Ovary (tissue), 9 donors: ENCODE data around the gene DHH. TPM values are rescaled to one million over a fixed set of nuclear protein-coding genes. Genes with fewer than 3 reads are reported as not detected.

Experiments used
- DNase-seq, 5 donors: peaks; one replicate each; pipeline ENCODE4 v3.0.0-alpha.2; 2019 to 2020
- H3K27ac ChIP-seq, 2 donors: fragments of 200-600 bp; one replicate each; pipeline versions ENCODE4 v1.5.1 to v1.8.0; 2019 to 2022
- H3K27me3 ChIP-seq: fragments of 200-600 bp; one replicate; pipeline ENCODE4 v1.8.0; 2022
- H3K36me3 ChIP-seq: fragments of 200-600 bp; sonication (generic); one replicate; pipeline ENCODE4 v1.5.1; 2019
- H3K4me1 ChIP-seq: one replicate; pipeline ENCODE4 v1.8.1; 2013; ENCODE audit warnings: mild to moderate bottlenecking, moderate library complexity; ENCODE audit not compliant: insufficient read depth
- H3K4me3 ChIP-seq: fragments of 200-600 bp; sonication (generic); one replicate; pipeline ENCODE4 v1.5.1; 2017
- H3K9me3 ChIP-seq, 2 donors: fragments of 200-600 bp in 1 of 2; sonication (generic) in 1 of 2; one replicate each; pipeline versions ENCODE4 v1.5.1 to v1.8.1; 2013 to 2019; ENCODE audit warnings: mild to moderate bottlenecking in 1 of 2, moderate library complexity in 1 of 2
- CTCF ChIP-seq, 3 donors: fragments of 450-650 bp in 2 of 3; fragments of 200-600 bp in 1 of 3; IDR thresholded peaks; one replicate each; pipeline versions ENCODE4 v1.5.1 to v1.8.0; 2016 to 2022; ENCODE audit warnings: antibody characterized with exemption in 3 of 3, mild to moderate bottlenecking in 1 of 3
- EP300 ChIP-seq: sonication (generic); formaldehyde crosslinking; IDR thresholded peaks from one replicate; pipeline ENCODE4 v1.6.1; 2017; ENCODE audit warnings: antibody characterized with exemption
- POLR2A ChIP-seq: fragments of 450-650 bp; IDR thresholded peaks from one replicate; pipeline ENCODE4 v1.6.1; 2017; ENCODE audit warnings: antibody characterized with exemption, mild to moderate bottlenecking, moderate library complexity
- WGBS, 3 donors: extraction: QIAGEN DNeasy Blood & Tissue Kit in 1 of 3; methylation state at CpG; one replicate each; pipeline versions ENCODE4 v1.1.5 to v1.1.7; 2013 to 2017; 5-methylcytosine and 5-hydroxymethylcytosine counted together
- intact Hi-C, 4 donors: fragments of 100-400 bp; cut with DNase I; formaldehyde crosslinking; loops; one replicate each; pipeline versions ENCODE4 v1.11.0 to v1.15.1; 2022 to 2023
- polyA plus RNA-seq, 2 donors: library from polyadenylated mRNA; stranded (reverse); fragments of 200-250 nt in 1 of 2; fragments of 350-450 nt in 1 of 2; fragmentation: Illumina TruSeq in 1 of 2; extraction: RNeasy Lipid Tissue Mini Kit (QIAGEN cat#74804) in 1 of 2; gene quantifications; one replicate each; pipeline ENCODE4 v1.2.3, GENCODE V29; 2013 to 2014
- total RNA-seq, 7 donors: library from RNA; depleted of rRNA in 2 of 7; stranded (reverse); fragments of >200 nt in 2 of 7; fragmentation: NEBNext Ultra II Directional in 3 of 7; extraction: Animal tissue kit (Norgen Biotek cat#: 25700) in 3 of 7; gene quantifications; one replicate each; pipeline versions ENCODE4 v1.1.0 to v1.2.4, GENCODE V29; 2016 to 2023
- donor health status: DM: no; HTN: no; CAD: no; lungs with moderate emphysema.
- donor health status: DM: no; HTN: no; CAD: no.
- donor health status: Bipolar disorder and iron deficiency.
- donor health status: DM: yes; HTN: yes; CAD: no.
- donor health status: DM: no; HTN: no; CAD: no.
- donor health status: DM: yes; HTN: yes; CAD: no.

The DHH gene
- total and polyA plus RNA-seq, 9 donors = 0.20 to 1.4 (median 0.72) TPM

- no peak for DNase-seq
- 92 to 96% (median 94%) methylated on average over 6 of the region's 6 CpGs for WGBS, 3 donors
- no peaks in the 10 kb centered on the region for H3K4me1 ChIP-seq
- TF ChIP-seq CTCF (IDR thresholded peaks at IDR 0.05) (no peak), POLR2A (no peak), EP300 (no peak)
- no peak overlapping the region for H3K27ac ChIP-seq
- H3K4me3 ChIP-seq = no peak overlapping the region
- intact Hi-C loops = no loop called here
- H3K27me3 ChIP-seq = no peaks in the 10 kb centered on the region
- no peaks in the 10 kb centered on the region for H3K9me3 ChIP-seq
- no peaks in the 10 kb centered on the region for H3K36me3 ChIP-seq
Observed at GRCh38 chr12:49100380-49100779, 5.8 kb upstream of the DHH start.

- H3K27ac ChIP-seq = no peak overlapping the region
- no peaks in the 10 kb centered on the region for H3K27me3 ChIP-seq
- TF ChIP-seq EP300 (no peak), POLR2A (no peak), CTCF (IDR thresholded peaks at IDR 0.05) (no peak)
- H3K9me3 ChIP-seq = no peaks in the 10 kb centered on the region
- no peak for DNase-seq
- intact Hi-C loops = loop anchor here in 1 of 4 donors (10.0 kb wide), 1 partner anchor 136 kb away; no protein-coding TSS in a partner anchor
- 79 to 86% (median 85%) methylated on average over 2 of the region's 2 CpGs for WGBS, 3 donors
- H3K4me3 ChIP-seq = no peak overlapping the region
- H3K4me1 ChIP-seq = no peaks in the 10 kb centered on the region
- H3K36me3 ChIP-seq = no peaks in the 10 kb centered on the region
Observed at GRCh38 chr12:49098703-49099102, 4.1 kb upstream of the DHH start.

GRCh38 chr12:49098035-49098451, 3.4 kb upstream of the DHH start:
- Histone ChIP-seq H3K27ac (no peak overlapping the region), H3K4me1 (no peaks in the 10 kb centered on the region), H3K36me3 (no peaks in the 10 kb centered on the region), H3K4me3 (no peak overlapping the region), H3K9me3 (no peaks in the 10 kb centered on the region), H3K27me3 (peaks cover 3% of the 10 kb centered on the region)
- WGBS, 3 donors = 61 to 69% (median 67%) methylated on average over 4 of the region's 4 CpGs
- peak; percentile 31 to 54 (median 53) for TF ChIP-seq CTCF (IDR thresholded peaks at IDR 0.05)
- no peak for TF ChIP-seq POLR2A
- no peak for TF ChIP-seq EP300
- DNase-seq = peak in 2 of 5 donors; percentile 49 to 55
- intact Hi-C loops = loop anchor here in 1 of 4 donors (10.0 kb wide), 1 partner anchor 137 kb away; no protein-coding TSS in a partner anchor

GRCh38 chr12:49097381-49097780, 2.8 kb upstream of the DHH start:
- TF ChIP-seq CTCF (IDR thresholded peaks at IDR 0.05) = no peak
- TF ChIP-seq POLR2A = no peak
- intact Hi-C loops = loop anchor here in 1 of 4 donors (10.0 kb wide), 1 partner anchor 137 kb away; no protein-coding TSS in a partner anchor

More at GRCh38 chr12:49097381-49097780, 2.8 kb upstream of the DHH start:
- no peaks in the 10 kb centered on the region for H3K9me3 ChIP-seq
- H3K27ac ChIP-seq = no peak overlapping the region
- no peak for DNase-seq
- WGBS, 3 donors = 67 to 79% (median 76%) methylated on average over 3 of the region's 3 CpGs
- H3K27me3 ChIP-seq = peaks cover 3% of the 10 kb centered on the region
- no peaks in the 10 kb centered on the region for H3K4me1 ChIP-seq
- no peaks in the 10 kb centered on the region for H3K36me3 ChIP-seq
- H3K4me3 ChIP-seq = no peak overlapping the region
